SU-DHL-6 (cell line): ENCODE results near the gene GPATCH8.

ENCODE experiments used
- H2AFZ ChIP-seq: fragments of 200-600 bp; sonication (generic); 2 replicates; pipeline ENCODE4 v1.6.1; 2014; ENCODE audit warnings: low read depth, mild to moderate bottlenecking, moderate library complexity, mixed read lengths, antibody characterized with exemption, low read length; ENCODE audit not compliant: severe bottlenecking
- H3F3A ChIP-seq: fragments of 200-600 bp; shearing (Covaris generic); 2 replicates; pipeline ENCODE4 v1.6.0; 2016; ENCODE audit warnings: antibody characterized with exemption, mild to moderate bottlenecking; ENCODE audit not compliant: insufficient read depth
- H3K27ac ChIP-seq: fragments of 200-600 bp; sonication (generic); 2 replicates; pipeline ENCODE4 v1.5.1; 2016; ENCODE audit warnings: low read depth, mild to moderate bottlenecking, low read length, moderate library complexity, mixed read lengths
- H3K27me3 ChIP-seq: fragments of 200-600 bp; sonication (generic), shearing (Covaris generic); 2 replicates; pipeline ENCODE4 v1.6.0; 2014; ENCODE audit warnings: mild to moderate bottlenecking, low read length
- H3K36me3 ChIP-seq: fragments of 200-600 bp; sonication (generic); 2 replicates; pipeline ENCODE4 v1.6.1; 2014; ENCODE audit warnings: mild to moderate bottlenecking, low read length, mixed read lengths
- H3K4me2 ChIP-seq: fragments of 300-600, 200-600 bp; shearing (Covaris generic), sonication (generic); 2 replicates; pipeline ENCODE4 v1.6.0; 2014; ENCODE audit warnings: low read length, low read depth, mild to moderate bottlenecking; ENCODE audit not compliant: poor library complexity, severe bottlenecking
- H3K4me3 ChIP-seq: fragments of 200-600 bp; sonication (generic); 2 replicates; pipeline ENCODE4 v1.5.1; 2014; ENCODE audit warnings: antibody characterized with exemption, low read length, mild to moderate bottlenecking, mixed read lengths; ENCODE audit not compliant: insufficient read depth, poor library complexity, severe bottlenecking
- H3K79me2 ChIP-seq: fragments of 200-600 bp; sonication (generic); 2 replicates; pipeline ENCODE4 v1.6.1; 2014; ENCODE audit warnings: mild to moderate bottlenecking, low read length, moderate library complexity; ENCODE audit not compliant: insufficient read depth
- H3K9ac ChIP-seq: fragments of 200-600 bp; sonication (generic); 2 replicates; pipeline ENCODE4 v1.7.0; 2014; ENCODE audit warnings: mild to moderate bottlenecking, low read length
- H3K9me2 ChIP-seq: fragments of 200-600 bp; sonication (generic); replicated peaks from 2 replicates; pipeline ENCODE4 v1.6.1; 2014; ENCODE audit warnings: low read length; ENCODE audit not compliant: insufficient read depth
- H3K9me3 ChIP-seq: fragments of 200-600 bp; sonication (generic); 2 replicates; pipeline ENCODE4 v1.6.1; 2014; ENCODE audit warnings: low read length, mixed read lengths; ENCODE audit not compliant: insufficient read depth
- H4K20me1 ChIP-seq: fragments of 200-600 bp; sonication (generic); 2 replicates; pipeline ENCODE4 v1.6.1; 2014; ENCODE audit warnings: low read depth, mild to moderate bottlenecking, antibody characterized with exemption, low read length, moderate library complexity, mixed read lengths
- CTCF ChIP-seq: fragments of 200-600 bp; sonication (generic); IDR thresholded peaks from one replicate; pipeline ENCODE4 v1.5.1; 2017; ENCODE audit warnings: antibody characterized with exemption, mild to moderate bottlenecking, low read length, moderate library complexity; ENCODE audit not compliant: insufficient read depth, poor library complexity, severe bottlenecking
- EZH2phosphoT487 ChIP-seq: fragments of 200-600 bp; sonication (generic), shearing (Covaris generic); conservative IDR thresholded peaks from 2 replicates; pipeline ENCODE4 v1.6.1; 2018; ENCODE audit warnings: mild to moderate bottlenecking, antibody characterized with exemption, low read length, moderate library complexity, mixed read lengths

Gene GPATCH8

GRCh38 chr17:44487170-44487569, 16.0 kb downstream of the GPATCH8 start:
- no peaks in the 10 kb centered on the region for H3K36me3 ChIP-seq
- H3K4me2 ChIP-seq: no peak overlapping the region
- H3K79me2 ChIP-seq: peaks cover 82% of the 10 kb centered on the region
- TF ChIP-seq EZH2phosphoT487: no peak
- TF ChIP-seq CTCF: no peak
- no peaks in the 10 kb centered on the region for H3K27me3 ChIP-seq
- no peaks in the 10 kb centered on the region for H3K9me2 ChIP-seq
- H3K9me3 ChIP-seq: no peaks in the 10 kb centered on the region
- peaks cover 29% of the 10 kb centered on the region for H4K20me1 ChIP-seq
- no peak overlapping the region for H3K4me3 ChIP-seq
- H2AFZ ChIP-seq: no peak overlapping the region
- H3K9ac ChIP-seq: no peak overlapping the region
- H3F3A ChIP-seq: peaks cover 12% of the 10 kb centered on the region; the same call in 1 of the 2 replicates
- H3K27ac ChIP-seq: no peak overlapping the region

- Histone ChIP-seq H3K9me3 (no peaks in the 10 kb centered on the region), H3K9ac (no peak overlapping the region), H4K20me1 (peaks cover 6% of the 10 kb centered on the region), H2AFZ (no peak overlapping the region), H3K27ac (no peak overlapping the region), H3K79me2 (peaks cover 79% of the 10 kb centered on the region), H3K4me3 (no peak overlapping the region), H3K36me3 (peaks cover 16% of the 10 kb centered on the region; the same call in 1 of the 2 replicates), H3K9me2 (no peaks in the 10 kb centered on the region), H3F3A (peaks cover 6% of the 10 kb centered on the region; the same call in 1 of the 2 replicates), H3K4me2 (no peak overlapping the region), H3K27me3 (no peaks in the 10 kb centered on the region)
- TF ChIP-seq EZH2phosphoT487: no peak
- TF ChIP-seq CTCF: no peak
Observed at GRCh38 chr17:44473367-44473766, 29.8 kb downstream of the GPATCH8 start.

- no peak for TF ChIP-seq CTCF
- TF ChIP-seq EZH2phosphoT487: no peak
- H3K9ac ChIP-seq: no peak overlapping the region
- H4K20me1 ChIP-seq: no peaks in the 10 kb centered on the region; the same call in 1 of the 2 replicates
- no peaks in the 10 kb centered on the region for H3K9me2 ChIP-seq
- H3K9me3 ChIP-seq: no peaks in the 10 kb centered on the region
- H3K36me3 ChIP-seq: peaks cover 16% of the 10 kb centered on the region; the same call in 1 of the 2 replicates
- H3K27me3 ChIP-seq: no peaks in the 10 kb centered on the region
- H2AFZ ChIP-seq: no peak overlapping the region
- no peak overlapping the region for H3K4me2 ChIP-seq
- H3K4me3 ChIP-seq: no peak overlapping the region
- no peak overlapping the region for H3K27ac ChIP-seq
- peaks cover 73% of the 10 kb centered on the region for H3K79me2 ChIP-seq
- H3F3A ChIP-seq: peaks cover 6% of the 10 kb centered on the region; the same call in 1 of the 2 replicates
Observed at GRCh38 chr17:44469676-44470075, 33.5 kb downstream of the GPATCH8 start.
